Kidney (tissue), 14 donors: ENCODE results near the gene STAT5B. TPM values are rescaled to one million over a fixed set of nuclear protein-coding genes. Genes with fewer than 3 reads are reported as not detected.

Experiments used
- DNase-seq, 5 donors: peaks; one replicate each; pipeline ENCODE4 v3.0.0-alpha.2; 2013 to 2020
- FAIRE-seq: peaks from 2 replicates; lab custom pipeline; 2012; peaks lifted over from hg19 to GRCh38; lab: Jason Lieb, UNC
- H3K27ac ChIP-seq, 2 donors: one replicate each; pipeline ENCODE4 v1.7.0; 2013; ENCODE audit warnings: low read depth in 2 of 2, low read length in 2 of 2, inconsistent platforms in 1 of 2
- H3K27me3 ChIP-seq: one replicate; pipeline ENCODE4 v1.7.1; 2013; ENCODE audit warnings: low read length, inconsistent platforms; ENCODE audit not compliant: control insufficient read depth, insufficient read depth
- H3K36me3 ChIP-seq, 3 donors: one replicate each; pipeline versions ENCODE4 v1.7.0 to v1.7.1; 2013; ENCODE audit warnings: low read length in 3 of 3, control low read depth in 1 of 3, inconsistent platforms in 1 of 3; ENCODE audit not compliant: insufficient read depth in 3 of 3, control insufficient read depth in 2 of 3
- H3K4me1 ChIP-seq, 3 donors: one replicate each; pipeline versions ENCODE4 v1.7.0 to v1.7.1; 2013; ENCODE audit warnings: low read length in 3 of 3, inconsistent platforms in 1 of 3, low read depth in 1 of 3; ENCODE audit not compliant: control insufficient read depth in 2 of 3, insufficient read depth in 2 of 3
- H3K4me3 ChIP-seq, 3 donors: one replicate each; pipeline versions ENCODE4 v1.7.0 to v1.8.1; 2013; ENCODE audit warnings: low read length in 3 of 3, control low read depth in 1 of 3, inconsistent platforms in 1 of 3
- H3K9ac ChIP-seq, 3 donors: one replicate each; pipeline versions ENCODE4 v1.7.0 to v1.7.1; 2013; ENCODE audit warnings: low read length in 3 of 3, control low read depth in 1 of 3, inconsistent platforms in 1 of 3
- H3K9me3 ChIP-seq, 3 donors: one replicate each; pipeline versions ENCODE4 v1.7.0 to v1.7.1; 2013; ENCODE audit warnings: low read length in 3 of 3, control low read depth in 1 of 3, inconsistent platforms in 1 of 3; ENCODE audit not compliant: control insufficient read depth in 2 of 3, insufficient read depth in 1 of 3
- intact Hi-C: fragments of 100-400 bp; cut with DNase I; formaldehyde crosslinking; loops from one replicate; pipeline ENCODE4 v1.11.1; 2022
- polyA plus RNA-seq: library from polyadenylated mRNA; stranded (reverse); fragments of 350-450 nt; fragmentation: Illumina TruSeq; extraction: RNeasy Lipid Tissue Mini Kit (QIAGEN cat#74804); gene quantifications from one replicate; pipeline ENCODE4 v1.2.3, GENCODE V29; 2014; ENCODE audit warnings: low read depth, low replicate concordance; ENCODE audit not compliant: insufficient read depth
- total RNA-seq: library from RNA; stranded (reverse); fragmentation: NEBNext Ultra II Directional; extraction: Animal tissue kit (Norgen Biotek cat#: 25700); gene quantifications from one replicate; pipeline ENCODE4 v1.2.1, GENCODE V29; 2021
- TF ChIP-seq, protein P1 (sequence below): IDR thresholded peaks from 3 replicates; pipeline ENCODE4 v1.5.1; 2012; ENCODE audit warnings: mild to moderate bottlenecking, moderate library complexity, borderline replicate concordance; ENCODE audit not compliant: insufficient read depth; ENCODE audit errors: extremely low read depth
- donor health status: control.
- donor health status: control.
- donor health status: control.
- donor health status: control.
- donor health status: control.
- donor health status: DM: yes; HTN: yes; CAD: no.
- donor health status: Normal renal cell carcinoma (clear cell type).

The STAT5B gene
- total and polyA plus RNA-seq, 2 donors from 2014 or later = 20.4 to 68.0 TPM

DNA sequence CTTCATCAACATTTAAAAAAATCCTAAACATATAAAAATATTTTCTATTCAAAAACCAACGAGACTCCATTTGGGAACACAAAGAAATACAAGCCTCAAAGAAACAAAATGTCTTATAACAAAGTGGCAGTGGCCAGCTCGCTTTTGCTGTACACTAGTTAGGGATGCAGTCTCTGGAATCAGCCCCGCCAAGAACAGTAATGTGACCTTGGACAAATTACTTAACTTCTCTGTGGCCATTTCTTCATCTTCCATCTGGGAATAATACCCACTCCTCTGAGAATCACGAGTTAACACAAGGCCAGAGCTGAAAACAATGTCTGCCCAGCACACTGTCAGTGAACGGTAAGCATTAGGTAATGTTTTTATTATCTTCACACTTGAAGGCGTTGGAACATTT lies 5.6 kb downstream of the STAT5B start:
- no peak for FAIRE-seq
- Histone ChIP-seq H3K4me1 (peaks cover 0 to 6% (median 3%) of the 10 kb centered on the region in 3 donors), H3K27ac (no peak overlapping the region), H3K36me3 (no peaks in the 10 kb centered on the region), H3K9ac (no peak overlapping the region), H3K27me3 (no peaks in the 10 kb centered on the region), H3K4me3 (no peak overlapping the region), H3K9me3 (no peaks in the 10 kb centered on the region)
- intact Hi-C loops = no loop called here
- no peak for DNase-seq
- TF ChIP-seq, protein P1, sequence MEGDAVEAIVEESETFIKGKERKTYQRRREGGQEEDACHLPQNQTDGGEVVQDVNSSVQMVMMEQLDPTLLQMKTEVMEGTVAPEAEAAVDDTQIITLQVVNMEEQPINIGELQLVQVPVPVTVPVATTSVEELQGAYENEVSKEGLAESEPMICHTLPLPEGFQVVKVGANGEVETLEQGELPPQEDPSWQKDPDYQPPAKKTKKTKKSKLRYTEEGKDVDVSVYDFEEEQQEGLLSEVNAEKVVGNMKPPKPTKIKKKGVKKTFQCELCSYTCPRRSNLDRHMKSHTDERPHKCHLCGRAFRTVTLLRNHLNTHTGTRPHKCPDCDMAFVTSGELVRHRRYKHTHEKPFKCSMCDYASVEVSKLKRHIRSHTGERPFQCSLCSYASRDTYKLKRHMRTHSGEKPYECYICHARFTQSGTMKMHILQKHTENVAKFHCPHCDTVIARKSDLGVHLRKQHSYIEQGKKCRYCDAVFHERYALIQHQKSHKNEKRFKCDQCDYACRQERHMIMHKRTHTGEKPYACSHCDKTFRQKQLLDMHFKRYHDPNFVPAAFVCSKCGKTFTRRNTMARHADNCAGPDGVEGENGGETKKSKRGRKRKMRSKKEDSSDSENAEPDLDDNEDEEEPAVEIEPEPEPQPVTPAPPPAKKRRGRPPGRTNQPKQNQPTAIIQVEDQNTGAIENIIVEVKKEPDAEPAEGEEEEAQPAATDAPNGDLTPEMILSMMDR = no peak

GRCh38 chr17:42270170-42270535 lies 6.0 kb downstream of the STAT5B start:
- Histone ChIP-seq H3K4me3 (no peak overlapping the region), H3K4me1 (peaks cover 0 to 5% (median 3%) of the 10 kb centered on the region in 3 donors), H3K27ac (no peak overlapping the region), H3K36me3 (no peaks in the 10 kb centered on the region), H3K9me3 (no peaks in the 10 kb centered on the region), H3K9ac (no peak overlapping the region), H3K27me3 (no peaks in the 10 kb centered on the region)
- intact Hi-C loops = no loop called here
- FAIRE-seq (no peak), DNase-seq (no peak)
- TF ChIP-seq, protein P1 = no peak

- DNase-seq (no peak), FAIRE-seq (no peak)
These were observed 8.0 kb downstream of the STAT5B start for GRCh38 chr17:42268236-42268635.

More at GRCh38 chr17:42268236-42268635, 8.0 kb downstream of the STAT5B start:
- Histone ChIP-seq H3K27me3 (no peaks in the 10 kb centered on the region), H3K4me3 (no peak overlapping the region), H3K27ac (no peak overlapping the region), H3K4me1 (no peaks in the 10 kb centered on the region), H3K9me3 (no peaks in the 10 kb centered on the region), H3K36me3 (no peaks in the 10 kb centered on the region), H3K9ac (no peak overlapping the region)
- intact Hi-C loops = no loop called here
- TF ChIP-seq, protein P1 = no peak
